Thoracic aorta (tissue), 2 donors: Measurements from ENCODE around the gene SMIM22. TPM values are rescaled to one million over a fixed set of nuclear protein-coding genes. Genes with fewer than 3 reads are reported as not detected.

ENCODE experiments used
- ATAC-seq: fragments of 150-250 bp; one replicate; pipeline ENCODE4 v1.8.0; 2017; ENCODE audit warnings: low read depth; ENCODE audit not compliant: insufficient number of reproducible peaks, low FRiP score
- DNase-seq: peaks from one replicate; pipeline ENCODE4 v3.0.0-alpha.2; 2020; ENCODE audit warnings: low spot score
- H3K27ac ChIP-seq, 2 donors: fragments of 200-600 bp; sonication (generic); 1 replicate in 1 of 2; 2 replicates in 1 of 2; pipeline ENCODE4 v1.5.1; 2016; ENCODE audit warnings: mild to moderate bottlenecking in 2 of 2, moderate library complexity in 2 of 2
- H3K27me3 ChIP-seq: fragments of 200-600 bp; sonication (generic); replicated peaks from 2 replicates; pipeline ENCODE4 v1.6.0; 2016; ENCODE audit warnings: mild to moderate bottlenecking; ENCODE audit not compliant: insufficient read depth
- H3K36me3 ChIP-seq: fragments of 200-600 bp; sonication (generic); one replicate; pipeline ENCODE4 v1.5.1; 2016
- H3K4me1 ChIP-seq, 2 donors: fragments of 200-600 bp; sonication (generic); 1 replicate in 1 of 2; 2 replicates in 1 of 2; pipeline versions ENCODE4 v1.5.1 to v1.6.0; 2016; ENCODE audit warnings: low read depth in 2 of 2, mild to moderate bottlenecking in 1 of 2; ENCODE audit not compliant: control insufficient read depth in 1 of 2
- H3K4me3 ChIP-seq: fragments of 200-600 bp; sonication (generic); 2 replicates; pipeline ENCODE4 v1.5.1; 2016; ENCODE audit warnings: mild to moderate bottlenecking
- H3K9me3 ChIP-seq: fragments of 200-600 bp; sonication (generic); 2 replicates; pipeline ENCODE4 v1.5.1; 2016
- total RNA-seq, 2 donors: library from RNA; depleted of rRNA; stranded (reverse); fragments of >200 nt; gene quantifications; one replicate each; pipeline versions ENCODE4 v1.1.0 to v1.2.3, GENCODE V29; 2016
- TF ChIP-seq, protein P1 (sequence below): fragments of 200-600 bp; sonication (generic); IDR thresholded peaks from one replicate; pipeline ENCODE4 v1.5.1; 2019; ENCODE audit warnings: antibody characterized with exemption

SMIM22 gene
- total RNA-seq, 2 donors from 2014 or later, result not detected

DNA sequence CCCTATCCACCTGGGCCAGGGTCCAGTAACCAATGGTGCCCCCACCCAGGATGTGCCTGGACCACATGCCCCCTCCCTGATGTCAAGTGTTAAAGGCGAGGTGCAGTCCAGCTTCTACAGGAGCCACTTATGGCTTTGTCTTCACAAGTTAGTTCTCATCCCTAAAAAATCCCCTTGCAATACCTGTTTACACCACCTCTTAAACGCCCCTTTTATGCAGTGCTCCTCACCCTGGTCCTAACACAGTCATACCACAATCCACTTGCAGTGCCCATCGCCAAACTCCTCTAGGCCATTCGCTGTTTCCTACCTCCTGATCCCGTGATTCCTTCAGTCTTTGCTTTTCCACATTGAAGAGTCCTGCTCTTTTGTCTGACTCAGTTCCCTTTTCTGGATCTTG is 44.8 kb downstream of the SMIM22 start:
- Histone ChIP-seq H3K36me3 (peaks cover 55% of the 10 kb centered on the region), H3K9me3 (no peaks in the 10 kb centered on the region), H3K27me3 (no peaks in the 10 kb centered on the region), H3K4me1 (no peaks in the 10 kb centered on the region), H3K4me3 (no peak overlapping the region), H3K27ac (no peak overlapping the region)
- TF ChIP-seq, protein P1, sequence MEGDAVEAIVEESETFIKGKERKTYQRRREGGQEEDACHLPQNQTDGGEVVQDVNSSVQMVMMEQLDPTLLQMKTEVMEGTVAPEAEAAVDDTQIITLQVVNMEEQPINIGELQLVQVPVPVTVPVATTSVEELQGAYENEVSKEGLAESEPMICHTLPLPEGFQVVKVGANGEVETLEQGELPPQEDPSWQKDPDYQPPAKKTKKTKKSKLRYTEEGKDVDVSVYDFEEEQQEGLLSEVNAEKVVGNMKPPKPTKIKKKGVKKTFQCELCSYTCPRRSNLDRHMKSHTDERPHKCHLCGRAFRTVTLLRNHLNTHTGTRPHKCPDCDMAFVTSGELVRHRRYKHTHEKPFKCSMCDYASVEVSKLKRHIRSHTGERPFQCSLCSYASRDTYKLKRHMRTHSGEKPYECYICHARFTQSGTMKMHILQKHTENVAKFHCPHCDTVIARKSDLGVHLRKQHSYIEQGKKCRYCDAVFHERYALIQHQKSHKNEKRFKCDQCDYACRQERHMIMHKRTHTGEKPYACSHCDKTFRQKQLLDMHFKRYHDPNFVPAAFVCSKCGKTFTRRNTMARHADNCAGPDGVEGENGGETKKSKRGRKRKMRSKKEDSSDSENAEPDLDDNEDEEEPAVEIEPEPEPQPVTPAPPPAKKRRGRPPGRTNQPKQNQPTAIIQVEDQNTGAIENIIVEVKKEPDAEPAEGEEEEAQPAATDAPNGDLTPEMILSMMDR, result no peak
- no peak for ATAC-seq
- no peak for DNase-seq

DNA sequence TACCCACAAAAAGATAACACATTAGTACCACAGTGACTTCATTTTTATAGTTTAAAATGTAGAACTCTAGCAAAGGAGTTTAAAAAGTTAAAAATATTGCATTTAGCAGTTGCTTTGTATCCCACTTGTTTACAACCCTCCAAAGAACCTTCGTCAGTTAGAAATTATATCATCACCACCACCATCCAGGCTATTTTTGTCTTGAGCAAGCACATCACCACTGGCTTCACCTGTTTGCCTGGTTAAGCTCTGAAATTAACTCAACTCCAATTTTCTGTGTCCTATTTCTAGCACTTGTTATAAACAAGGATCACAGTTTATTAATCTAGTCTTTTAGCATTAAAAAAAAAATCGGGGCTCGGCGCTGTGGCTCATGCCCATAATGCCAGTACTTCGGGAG is 45.8 kb downstream of the SMIM22 start:
- TF ChIP-seq, protein P1, result no peak

More for the DNA sequence above, 45.8 kb downstream of the SMIM22 start:
- Histone ChIP-seq H3K36me3 (peaks cover 49% of the 10 kb centered on the region), H3K27me3 (no peaks in the 10 kb centered on the region), H3K27ac (no peak overlapping the region), H3K4me3 (no peak overlapping the region), H3K4me1 (peaks cover 8% of the 10 kb centered on the region in 2 donors), H3K9me3 (no peaks in the 10 kb centered on the region)
- DNase-seq (no peak), ATAC-seq (no peak)

Other genes with a start within 250 kb of the SMIM22 start
- not detected for gene C16orf96, start 239.0 kb upstream of the SMIM22 start, total RNA-seq
- 10 to 100 TPM; 23.8 to 23.9 TPM for gene UBALD1, start 180.5 kb upstream of the SMIM22 start, total RNA-seq
- 10 to 100 TPM; 56.0 to 64.5 TPM for gene MGRN1, start 170.5 kb upstream of the SMIM22 start, total RNA-seq
- gene NUDT16L1, start 101.8 kb upstream of the SMIM22 start, total RNA-seq, result 10 to 100 TPM; 16.8 to 24.0 TPM
- gene ANKS3, start 61.1 kb upstream of the SMIM22 start, total RNA-seq, result 10 to 100 TPM; 29.8 to 41.8 TPM
- gene DNAAF8, start 60.8 kb upstream of the SMIM22 start, total RNA-seq, result not detected
- 10 to 100 TPM in 1 of 2 donors, 1 to 10 TPM in 1; 6.1 to 21.2 TPM for gene ZNF500, start 28.2 kb upstream of the SMIM22 start, total RNA-seq
- gene SEPTIN12, start 7.0 kb upstream of the SMIM22 start, total RNA-seq, result not detected
- 10 to 100 TPM in 1 of 2 donors, 1 to 10 TPM in 1; 4.2 to 23.7 TPM for gene ROGDI, start 7.3 kb downstream of the SMIM22 start, total RNA-seq
- gene GLYR1, start 51.9 kb downstream of the SMIM22 start, total RNA-seq, result 10 to 100 TPM; 28.4 to 59.5 TPM
- gene UBN1, start 52.1 kb downstream of the SMIM22 start, total RNA-seq, result 10 to 100 TPM; 27.1 to 37.0 TPM
- 10 to 100 TPM; 22.6 to 28.8 TPM for gene PPL, start 141.8 kb downstream of the SMIM22 start, total RNA-seq
- gene SEC14L5, start 163.0 kb downstream of the SMIM22 start, total RNA-seq, result 1 to 10 TPM in 1 of 2 donors, under 1 TPM in 1; 0.92 to 4.6 TPM
- 10 to 100 TPM; 35.3 to 55.2 TPM for gene NAGPA, start 238.6 kb downstream of the SMIM22 start, total RNA-seq